ENCODE data around the gene CCDC121. TPM values are rescaled to one million over a fixed set of nuclear protein-coding genes. Genes with fewer than 3 reads are reported as not detected.

The CCDC121 gene
- total RNA-seq, 4 donors from 2014 or later, result 0.56 to 2.0 (median 1.3) TPM

DNA sequence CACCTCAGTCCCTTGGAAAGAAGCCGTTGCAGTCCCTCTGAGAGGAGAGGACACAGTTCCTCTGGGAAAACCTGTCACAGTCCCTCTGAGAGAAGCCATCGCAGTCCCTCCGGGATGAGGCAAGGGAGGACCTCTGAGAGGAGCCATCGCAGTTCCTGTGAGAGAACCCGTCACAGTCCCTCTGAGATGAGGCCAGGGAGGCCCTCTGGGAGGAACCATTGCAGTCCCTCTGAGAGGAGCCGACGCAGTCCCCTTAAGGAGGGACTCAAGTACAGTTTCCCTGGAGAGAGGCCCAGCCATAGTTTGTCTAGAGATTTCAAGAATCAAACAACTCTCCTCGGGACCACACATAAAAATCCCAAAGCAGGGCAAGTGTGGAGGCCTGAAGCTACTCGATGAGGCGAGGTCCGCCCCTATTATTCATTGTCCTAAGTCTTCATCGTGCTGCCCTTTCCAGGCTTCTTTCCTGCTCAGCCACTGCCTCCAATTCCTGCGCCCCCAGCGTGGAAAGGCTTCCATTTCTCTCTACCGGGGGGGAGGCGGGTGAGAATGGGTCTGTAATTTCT, 46.6 kb downstream of the CCDC121 start:
- peak overlapping the region; percentile 43 to 74 (median 63) for H3K27ac ChIP-seq
- peak in 1 of 2 donors; percentile 8 for ATAC-seq
- peaks cover 0 to 4% (median 0%) of the 10 kb centered on the region in 3 donors for H3K9me3 ChIP-seq
- intact Hi-C loops (cut with DNase I; ENCODE audit: low total_unique reads) (loop anchor here (5.0 kb wide), 1 partner anchor 95 kb away; the partner anchor contains the start of gene IFT172), in situ Hi-C loops (cut with MboI; ENCODE audit: low sequenced_read_pairs in 4 of 4) (no loop called here)
- H3K27me3 ChIP-seq, result no peaks in the 10 kb centered on the region
- peak in 1 of 2 donors; percentile 12 for DNase-seq
- TF ChIP-seq, protein P1, sequence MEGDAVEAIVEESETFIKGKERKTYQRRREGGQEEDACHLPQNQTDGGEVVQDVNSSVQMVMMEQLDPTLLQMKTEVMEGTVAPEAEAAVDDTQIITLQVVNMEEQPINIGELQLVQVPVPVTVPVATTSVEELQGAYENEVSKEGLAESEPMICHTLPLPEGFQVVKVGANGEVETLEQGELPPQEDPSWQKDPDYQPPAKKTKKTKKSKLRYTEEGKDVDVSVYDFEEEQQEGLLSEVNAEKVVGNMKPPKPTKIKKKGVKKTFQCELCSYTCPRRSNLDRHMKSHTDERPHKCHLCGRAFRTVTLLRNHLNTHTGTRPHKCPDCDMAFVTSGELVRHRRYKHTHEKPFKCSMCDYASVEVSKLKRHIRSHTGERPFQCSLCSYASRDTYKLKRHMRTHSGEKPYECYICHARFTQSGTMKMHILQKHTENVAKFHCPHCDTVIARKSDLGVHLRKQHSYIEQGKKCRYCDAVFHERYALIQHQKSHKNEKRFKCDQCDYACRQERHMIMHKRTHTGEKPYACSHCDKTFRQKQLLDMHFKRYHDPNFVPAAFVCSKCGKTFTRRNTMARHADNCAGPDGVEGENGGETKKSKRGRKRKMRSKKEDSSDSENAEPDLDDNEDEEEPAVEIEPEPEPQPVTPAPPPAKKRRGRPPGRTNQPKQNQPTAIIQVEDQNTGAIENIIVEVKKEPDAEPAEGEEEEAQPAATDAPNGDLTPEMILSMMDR (IDR thresholded peaks at IDR 0.05 in 4 of 5, conservative IDR thresholded peaks at IDR 0.05 in 1 of 5), result no peak
- no peak for TF ChIP-seq POLR2A (IDR thresholded peaks at IDR 0.05)
- H3K4me3 ChIP-seq, result peak overlapping the region; percentile 54 to 86 (median 64)
- no peaks in the 10 kb centered on the region for H3K36me3 ChIP-seq
- H3K4me1 ChIP-seq, result peaks cover 14 to 16% of the 10 kb centered on the region in 2 donors

- peaks cover 0 to 4% (median 0%) of the 10 kb centered on the region in 3 donors for H3K9me3 ChIP-seq
- TF ChIP-seq POLR2A (IDR thresholded peaks at IDR 0.05), result no peak
- TF ChIP-seq, protein P1 (IDR thresholded peaks at IDR 0.05 in 4 of 5, conservative IDR thresholded peaks at IDR 0.05 in 1 of 5), result no peak
- no peak for DNase-seq
- peaks cover 14 to 16% of the 10 kb centered on the region in 2 donors for H3K4me1 ChIP-seq
- H3K36me3 ChIP-seq, result no peaks in the 10 kb centered on the region
- in situ Hi-C loops (cut with MboI; ENCODE audit: low sequenced_read_pairs in 4 of 4), result no loop called here
- no peak for ATAC-seq
- no peaks in the 10 kb centered on the region for H3K27me3 ChIP-seq
- intact Hi-C loops (cut with DNase I; ENCODE audit: low total_unique reads), result loop anchor here (5.0 kb wide), 1 partner anchor 94 kb away; the partner anchor contains the start of gene IFT172
- H3K4me3 ChIP-seq, result no peak overlapping the region
- peak overlapping the region in 3 of 4 donors; percentile 55 to 74 (median 71) for H3K27ac ChIP-seq
These were observed 47.2 kb downstream of the CCDC121 start for GRCh38 chr2:27581417-27582128.

Other genes starting within 250 kb of the CCDC121 start
- 1 to 10 TPM; 2.0 to 7.6 (median 4.5) TPM for gene ZNF513, start 248.3 kb downstream of the CCDC121 start, total RNA-seq
- 100 to 1,000 TPM in 1 of 4 donors, 10 to 100 TPM in 3; 47.2 to 111 (median 92.2) TPM for gene PPM1G, start 219.4 kb downstream of the CCDC121 start, total RNA-seq
- gene NRBP1, start 200.4 kb downstream of the CCDC121 start, total RNA-seq, result 100 to 1,000 TPM in 3 of 4 donors, 10 to 100 TPM in 1; 91.8 to 125 (median 120) TPM
- 1 to 10 TPM in 1 of 4 donors, under 1 TPM in 1, not detected in 2; 0.93 to 2.1 TPM for gene KRTCAP3, start 186.6 kb downstream of the CCDC121 start, total RNA-seq
- gene IFT172, start 139.3 kb downstream of the CCDC121 start, total RNA-seq, result 10 to 100 TPM in 2 of 4 donors, 1 to 10 TPM in 2; 3.1 to 16.8 (median 8.6) TPM
- 1 to 10 TPM; 2.0 to 6.4 (median 3.1) TPM for gene FNDC4, start 133.8 kb downstream of the CCDC121 start, total RNA-seq
- under 1 TPM in 1 of 4 donors, not detected in 3; 0.40 TPM for gene GCKR, start 132.2 kb downstream of the CCDC121 start, total RNA-seq
- 10 to 100 TPM in 2 of 4 donors, 1 to 10 TPM in 2; 5.8 to 15.6 (median 8.4) TPM for gene ZNF512, start 46.0 kb downstream of the CCDC121 start, total RNA-seq
- 10 to 100 TPM; 21.0 to 30.0 (median 25.0) TPM for gene GPN1, start within 50 bp of the CCDC121 start, total RNA-seq
- 10 to 100 TPM; 14.6 to 26.0 (median 21.9) TPM for gene SUPT7L, start 34.6 kb upstream of the CCDC121 start, total RNA-seq
- gene SLC4A1AP, start 34.9 kb upstream of the CCDC121 start, total RNA-seq, result 10 to 100 TPM; 32.1 to 44.2 (median 34.6) TPM
- 100 to 1,000 TPM; 231 to 500 (median 388) TPM for gene MRPL33, start 142.7 kb upstream of the CCDC121 start, total RNA-seq